NCI-H524 (cell line): ENCODE measurements around the gene RAB15.
A peak's percentile ranks its signal among the peaks of the same experiment; 100 is the strongest.
"Not testable (repeated sequence)": the region's sequence is repeated elsewhere in the genome, so short reads cannot be mapped to it uniquely, and the experiment has no call there.

Source experiments
- DNase-seq, 2 experiments: peaks; one replicate each; lab custom pipeline; 2025; lab: John Stamatoyannopoulos, UW

The RAB15 gene

GRCh38 chr14:64937821-64938193 lies 34.3 kb downstream of the RAB15 start:
- DNase-seq = peak in 1 of 2 experiments; percentile 47

- no peak for DNase-seq
Measured at GRCh38 chr14:64937171-64937820, 34.8 kb downstream of the RAB15 start.

DNA sequence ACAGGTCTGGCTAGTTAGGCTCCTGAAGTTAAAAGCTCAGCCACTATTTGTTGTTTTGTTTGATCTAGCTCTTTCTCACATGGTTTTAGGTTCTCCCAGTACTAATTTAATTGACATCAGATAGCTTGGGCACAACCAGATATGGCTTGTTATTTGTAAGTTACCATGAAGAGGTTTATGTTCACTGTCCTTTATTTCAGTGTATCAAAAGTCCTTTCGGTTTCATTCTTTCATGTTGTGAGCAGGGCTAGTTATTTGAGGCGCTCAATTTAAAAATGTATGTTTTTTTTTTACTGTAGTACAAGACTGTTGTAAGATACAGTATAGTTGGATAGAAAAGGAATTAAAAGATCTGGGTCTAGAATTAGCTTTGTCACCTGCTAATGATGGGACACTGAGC lies 36.6 kb downstream of the RAB15 start:
- DNase-seq = no peak

DNA sequence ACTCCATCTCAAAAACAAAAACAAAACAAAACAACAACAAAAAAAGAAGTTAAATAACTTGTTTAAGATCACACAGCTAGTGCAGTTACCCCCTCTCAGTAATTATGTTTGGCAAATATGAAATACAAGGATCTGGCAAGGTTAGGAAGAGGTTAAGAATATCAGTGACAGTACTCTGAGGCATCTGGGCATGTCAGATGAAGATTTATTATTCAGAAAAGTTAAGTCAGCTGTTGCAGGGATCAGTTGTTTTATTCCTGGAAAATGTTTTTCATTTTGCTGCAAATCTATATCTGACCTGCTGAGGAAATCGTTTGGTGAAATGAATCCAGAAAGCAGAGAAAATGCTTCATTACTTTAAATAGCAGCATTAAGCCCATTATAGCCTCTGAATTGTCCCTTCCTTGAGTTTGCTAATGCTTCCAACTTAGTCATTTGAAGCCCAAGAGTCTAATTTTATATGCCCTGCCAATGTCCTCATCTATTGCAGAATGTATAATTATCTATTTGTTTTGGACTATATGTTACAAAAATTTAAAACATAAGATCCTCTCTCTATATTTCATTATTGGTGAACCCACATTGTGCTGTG lies 37.7 kb downstream of the RAB15 start:
- no peak for DNase-seq

GRCh38 chr14:64932231-64932630 lies 39.9 kb downstream of the RAB15 start:
- DNase-seq = no peak

DNA sequence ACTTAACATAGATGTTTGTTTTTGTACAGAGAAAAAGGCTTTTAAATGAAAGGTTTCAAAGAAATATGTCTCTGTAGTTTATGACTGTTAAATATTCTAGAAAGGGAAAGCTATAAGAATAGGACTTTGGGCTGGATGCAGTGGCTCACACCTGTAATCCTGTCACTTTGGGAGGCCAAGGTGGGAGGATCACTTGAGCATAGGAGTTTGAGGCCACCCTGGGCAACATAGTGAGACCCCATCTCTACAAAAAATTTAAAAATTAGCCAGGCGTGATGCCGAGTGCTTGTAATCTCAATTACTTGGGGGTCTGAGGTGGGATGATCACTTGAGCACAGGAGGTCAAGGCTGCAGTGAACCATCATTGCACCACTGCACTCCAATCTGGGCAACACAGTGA lies 41.0 kb downstream of the RAB15 start:
- DNase-seq = no peak

DNA sequence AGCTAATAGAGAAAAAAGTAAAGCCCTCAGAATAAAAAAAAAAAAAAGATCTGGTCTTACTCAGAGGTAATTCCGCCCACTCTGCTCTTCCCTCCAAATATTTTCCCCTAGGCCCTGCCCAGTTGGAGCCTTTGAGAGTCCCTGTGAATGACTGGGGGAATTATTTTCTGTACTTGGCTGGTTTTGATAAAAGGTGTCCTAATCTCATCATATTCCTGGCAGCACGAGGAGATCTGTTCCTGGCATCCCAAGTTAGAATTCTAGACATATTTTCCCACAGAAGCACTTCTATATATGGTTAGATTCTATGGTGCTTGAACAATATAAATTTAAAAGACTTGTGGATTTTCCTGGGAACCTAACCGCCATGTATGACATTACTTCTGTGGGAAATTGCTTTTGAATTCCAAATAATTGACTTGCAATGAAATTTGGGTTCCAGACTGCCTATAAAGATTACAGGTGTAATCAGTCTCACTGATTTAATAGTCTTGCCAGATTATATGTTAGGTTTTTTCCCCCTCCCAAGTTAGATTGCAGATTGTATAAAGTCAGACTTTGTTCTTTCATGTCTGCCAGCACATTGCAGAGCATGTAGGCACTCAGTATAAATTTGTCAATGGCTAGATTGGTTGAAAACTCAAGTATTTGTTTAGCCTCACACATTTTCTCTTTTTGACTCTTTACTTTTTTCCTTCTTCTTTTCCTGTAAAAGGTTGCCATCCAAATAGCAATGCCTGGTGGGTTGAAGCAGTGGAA lies 41.9 kb downstream of the RAB15 start:
- DNase-seq = no peak

DNA sequence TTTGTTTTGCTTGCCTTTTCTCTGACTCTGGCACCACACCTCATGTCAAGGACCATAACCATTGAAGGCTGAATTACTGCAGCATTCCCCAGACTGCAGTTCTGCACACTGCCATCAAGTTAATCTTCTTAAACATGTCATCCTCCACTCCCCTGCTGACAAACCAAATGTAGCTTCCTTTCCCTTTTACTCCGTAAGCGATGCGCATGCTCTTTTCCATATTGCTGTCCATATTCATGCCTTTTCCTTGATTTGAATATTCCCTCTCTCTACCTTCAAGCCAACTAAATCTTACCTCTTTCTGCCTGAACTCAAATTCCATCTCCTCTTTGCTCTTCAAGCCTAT lies 43.1 kb downstream of the RAB15 start:
- no peak for DNase-seq

DNA sequence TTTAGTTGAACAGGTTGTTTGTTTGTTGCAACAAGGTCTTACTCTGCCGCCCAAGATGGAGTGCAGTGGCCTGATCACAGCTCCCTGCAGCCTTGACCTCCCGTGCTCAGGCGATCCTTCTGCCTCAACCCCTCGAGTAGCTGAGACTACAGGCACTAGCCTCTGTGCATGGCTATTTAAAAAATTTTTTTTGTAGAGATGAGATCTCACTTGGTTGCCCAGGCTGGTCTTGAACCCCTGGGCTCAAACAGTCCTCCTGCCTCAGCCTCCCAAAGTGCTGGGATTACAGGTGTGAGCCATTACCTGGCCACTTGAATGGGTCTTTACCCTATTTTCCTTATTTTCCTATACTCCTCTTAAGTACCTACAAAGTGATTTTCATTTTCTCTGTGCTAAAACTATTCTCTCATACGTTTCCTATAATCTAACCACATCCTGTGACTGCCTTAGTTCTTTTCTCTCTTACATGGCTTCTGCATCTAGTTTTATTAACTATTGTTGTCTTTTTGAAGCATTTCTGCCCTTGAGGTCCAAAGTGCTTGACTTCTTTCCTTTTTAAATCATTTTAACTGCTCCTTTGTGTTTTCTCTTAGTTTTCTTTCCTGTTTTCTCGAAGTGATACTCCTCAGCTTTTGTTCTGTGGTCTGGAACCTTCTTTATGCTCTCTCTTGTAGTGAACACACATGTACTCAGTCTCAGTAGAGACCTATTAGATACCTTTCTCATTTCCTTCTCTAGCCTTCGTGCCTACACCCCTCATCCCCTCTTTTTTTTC lies 43.7 kb downstream of the RAB15 start:
- DNase-seq = no peak

- DNase-seq = no peak
Measured at GRCh38 chr14:64927031-64927430, 45.1 kb downstream of the RAB15 start.

- DNase-seq = no peak
Measured at GRCh38 chr14:64926398-64926995, 45.6 kb downstream of the RAB15 start.

GRCh38 chr14:64923015-64923414 lies 49.1 kb downstream of the RAB15 start:
- no peak for DNase-seq

DNA sequence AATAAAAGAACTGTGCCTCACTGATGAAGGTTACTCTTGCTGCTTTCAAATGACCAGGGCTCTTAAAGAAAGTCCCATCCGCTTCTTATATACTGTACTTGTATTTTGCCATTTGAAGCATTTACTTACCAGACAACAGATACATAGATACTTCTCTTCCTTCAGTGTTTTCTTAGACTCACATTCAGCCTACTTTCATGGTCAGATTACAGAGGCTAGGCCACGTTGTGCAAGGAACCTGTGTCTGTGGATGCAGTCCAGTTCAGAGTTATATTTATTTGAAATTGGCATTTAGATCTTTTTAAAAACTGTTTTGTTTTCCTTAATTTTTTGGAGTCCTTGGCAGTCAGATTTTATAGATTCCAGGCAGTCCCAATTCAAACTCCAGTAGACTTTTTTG lies 51.7 kb downstream of the RAB15 start:
- no peak for DNase-seq

- DNase-seq = no peak
Measured at GRCh38 chr14:64919618-64920017, 52.5 kb downstream of the RAB15 start.

GRCh38 chr14:64919215-64919614 lies 52.9 kb downstream of the RAB15 start:
- no peak for DNase-seq

DNA sequence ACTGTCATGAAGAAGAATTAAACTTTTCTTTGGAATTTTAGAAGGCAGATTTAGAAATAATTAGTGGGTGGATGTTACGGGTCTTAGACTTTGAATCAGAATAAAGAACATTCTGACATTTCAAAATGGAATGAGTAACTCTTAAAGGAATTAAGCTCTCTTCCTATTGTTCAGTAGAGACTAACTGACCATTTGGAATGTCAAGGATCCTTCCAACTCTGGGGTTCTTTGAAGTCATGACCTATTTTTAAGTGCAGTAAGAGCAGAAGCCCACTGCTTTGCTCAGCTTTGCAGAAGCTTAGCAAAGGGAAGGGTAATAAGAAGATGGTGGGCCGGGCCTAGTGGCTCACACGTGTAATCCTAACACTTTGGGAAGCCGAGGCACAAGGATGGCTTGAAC lies 53.9 kb downstream of the RAB15 start:
- DNase-seq = no peak

GRCh38 chr14:64915797-64916196 lies 56.3 kb downstream of the RAB15 start:
- DNase-seq = no peak

- no peak for DNase-seq
Measured at GRCh38 chr14:64915029-64915424, 57.1 kb downstream of the RAB15 start.

GRCh38 chr14:64914237-64915028 lies 57.7 kb downstream of the RAB15 start, which contains the start of gene CHURC1:
CHURC1 (plus strand) TSS chr14:64914455; CDS start chr14:64914496, 41 bp downstream.
- DNase-seq = peak; percentile 100

DNA sequence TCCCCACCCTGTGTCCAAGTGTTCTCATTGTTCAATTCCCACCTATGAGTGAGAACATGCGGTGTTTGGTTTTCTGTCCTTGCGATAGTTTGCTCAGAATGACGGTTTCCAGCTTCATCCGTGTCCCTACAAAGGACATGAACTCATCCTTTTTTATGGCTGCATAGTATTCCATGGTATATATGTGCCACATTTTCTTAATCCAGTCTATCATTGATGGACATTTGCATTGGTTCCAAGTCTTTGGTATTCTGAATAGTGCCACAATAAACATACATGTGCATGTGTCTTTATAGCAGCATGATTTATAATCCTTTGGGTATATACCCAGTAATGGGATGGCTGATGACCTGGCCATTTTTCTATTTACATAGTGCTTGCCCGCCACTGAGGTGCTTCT lies 58.7 kb downstream of the RAB15 start:
- DNase-seq = not testable (repeated sequence)

- DNase-seq = no peak
Measured at GRCh38 chr14:64912261-64912660, 59.9 kb downstream of the RAB15 start.
